SK-N-SH (cell line): ENCODE results near the gene AMT.

Experiments
- FOXJ3 ChIP-seq: sonication (generic); formaldehyde crosslinking; IDR thresholded peaks from 2 replicates; pipeline ENCODE4 v1.5.1; 2020; ENCODE audit warnings: mild to moderate bottlenecking, missing genetic modification reagents
- NFIC ChIP-seq: IDR thresholded peaks from 2 replicates; pipeline ENCODE4 v1.4.0; 2012; ENCODE audit warnings: borderline replicate concordance
- POLR2AphosphoS5 ChIP-seq: IDR thresholded peaks from 2 replicates; pipeline ENCODE4 v1.6.1; 2012; ENCODE audit warnings: low read depth, low read length
- RFX5 ChIP-seq: IDR thresholded peaks from 2 replicates; pipeline ENCODE4 v1.6.1; 2012; ENCODE audit warnings: mild to moderate bottlenecking, improper control_type of control experiment, low read length
- TF ChIP-seq, protein P1 (sequence below): fragments of 200-600 bp; sonication (generic); IDR thresholded peaks from 2 replicates; pipeline ENCODE4 v1.6.1; 2017; ENCODE audit warnings: antibody characterized with exemption, mild to moderate bottlenecking, moderate library complexity

DNA sequence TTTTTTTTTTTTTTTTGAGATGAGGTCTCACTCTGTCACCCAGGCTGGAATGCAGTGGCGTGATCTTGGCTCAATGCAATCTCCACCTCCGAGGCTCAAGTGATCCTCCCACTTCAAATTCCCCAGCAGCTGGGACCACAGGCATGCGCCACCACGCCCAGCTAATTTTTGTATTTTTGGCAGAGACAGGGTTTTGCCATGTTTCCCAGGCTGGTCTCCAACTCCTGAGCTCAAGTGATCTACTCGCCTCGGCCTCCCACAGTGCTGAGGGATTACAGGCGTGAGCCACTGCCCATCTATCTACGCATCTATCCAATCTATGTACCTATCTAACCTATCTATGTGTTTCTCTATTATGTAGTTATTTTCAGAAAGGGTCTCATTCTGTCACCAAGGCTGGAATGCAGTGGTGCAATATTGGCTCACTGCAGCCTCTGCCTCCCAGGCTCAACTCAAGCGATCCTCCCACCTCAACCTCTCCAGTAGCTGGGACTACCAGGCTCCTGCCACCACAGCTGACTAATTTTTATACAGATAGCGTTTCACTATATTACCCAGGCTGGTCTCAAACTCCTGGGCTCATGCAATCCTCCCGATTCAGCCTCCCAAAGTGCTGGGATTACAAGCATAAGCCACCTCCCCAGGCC is 43.9 kb downstream of the AMT start:
- TF ChIP-seq, protein P1, sequence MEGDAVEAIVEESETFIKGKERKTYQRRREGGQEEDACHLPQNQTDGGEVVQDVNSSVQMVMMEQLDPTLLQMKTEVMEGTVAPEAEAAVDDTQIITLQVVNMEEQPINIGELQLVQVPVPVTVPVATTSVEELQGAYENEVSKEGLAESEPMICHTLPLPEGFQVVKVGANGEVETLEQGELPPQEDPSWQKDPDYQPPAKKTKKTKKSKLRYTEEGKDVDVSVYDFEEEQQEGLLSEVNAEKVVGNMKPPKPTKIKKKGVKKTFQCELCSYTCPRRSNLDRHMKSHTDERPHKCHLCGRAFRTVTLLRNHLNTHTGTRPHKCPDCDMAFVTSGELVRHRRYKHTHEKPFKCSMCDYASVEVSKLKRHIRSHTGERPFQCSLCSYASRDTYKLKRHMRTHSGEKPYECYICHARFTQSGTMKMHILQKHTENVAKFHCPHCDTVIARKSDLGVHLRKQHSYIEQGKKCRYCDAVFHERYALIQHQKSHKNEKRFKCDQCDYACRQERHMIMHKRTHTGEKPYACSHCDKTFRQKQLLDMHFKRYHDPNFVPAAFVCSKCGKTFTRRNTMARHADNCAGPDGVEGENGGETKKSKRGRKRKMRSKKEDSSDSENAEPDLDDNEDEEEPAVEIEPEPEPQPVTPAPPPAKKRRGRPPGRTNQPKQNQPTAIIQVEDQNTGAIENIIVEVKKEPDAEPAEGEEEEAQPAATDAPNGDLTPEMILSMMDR = no peak
- TF ChIP-seq NFIC = no peak
- no peak for TF ChIP-seq POLR2AphosphoS5
- TF ChIP-seq FOXJ3 (CRISPR knock-in tag) = no peak
- TF ChIP-seq RFX5 = no peak
